ENCODE data around the gene BMS1.

DNA sequence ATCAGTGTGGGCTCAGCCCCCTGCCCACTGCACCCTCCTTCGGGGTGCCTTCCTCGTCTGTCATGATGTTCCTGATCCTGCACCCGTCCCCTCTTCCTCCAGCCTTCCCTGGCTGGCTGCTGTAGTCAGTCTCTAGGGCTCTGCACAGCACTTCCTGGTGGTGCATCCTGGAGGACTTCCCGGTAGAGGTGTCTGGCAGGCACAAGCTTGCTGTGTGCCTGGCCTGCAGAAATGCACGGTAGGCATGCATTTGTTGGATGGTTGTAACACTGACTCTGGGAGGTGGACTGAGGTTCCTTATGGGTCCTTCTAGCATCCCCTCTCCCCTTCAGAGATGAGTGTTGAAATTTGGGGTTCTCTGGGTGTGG, 92.8 kb downstream of the BMS1 start:
- TF ChIP-seq EGR1 (IDR thresholded peaks at IDR 0.05; ENCODE audit: low read depth) (no peak), CTCF (IDR thresholded peaks at IDR 0.05 in 2 of 3, conservative IDR thresholded peaks at IDR 0.05 in 1 of 3; ENCODE audit: borderline replicate concordance in 1 of 3, insufficient read depth in 1 of 3, low read depth in 2 of 3, low read length in 2 of 3) (no peak), POLR2A (IDR thresholded peaks at IDR 0.05; ENCODE audit: borderline replicate concordance, extremely low read depth, insufficient read depth, insufficient read length) (no peak), MAX (IDR thresholded peaks at IDR 0.05) (no peak), SRF (IDR thresholded peaks at IDR 0.05; ENCODE audit: low read depth) (no peak), JUND (IDR thresholded peaks at IDR 0.05) (no peak), REST (IDR thresholded peaks at IDR 0.05; ENCODE audit: low read depth) (no peak), SP1 (IDR thresholded peaks at IDR 0.05; ENCODE audit: low read depth) (no peak), POLR2AphosphoS5 (IDR thresholded peaks at IDR 0.05; ENCODE audit: low read depth, low read length) (no peak), EZH2 (IDR thresholded peaks at IDR 0.05) (no peak), ELF1 (IDR thresholded peaks at IDR 0.05; ENCODE audit: borderline replicate concordance, low read depth) (no peak), RAD21 (IDR thresholded peaks at IDR 0.05; ENCODE audit: low read depth) (no peak), YY1 (IDR thresholded peaks at IDR 0.05; ENCODE audit: extremely low read depth, insufficient replicate concordance, low read depth, low read length) (no peak)
- TF ChIP-seq, protein P1, sequence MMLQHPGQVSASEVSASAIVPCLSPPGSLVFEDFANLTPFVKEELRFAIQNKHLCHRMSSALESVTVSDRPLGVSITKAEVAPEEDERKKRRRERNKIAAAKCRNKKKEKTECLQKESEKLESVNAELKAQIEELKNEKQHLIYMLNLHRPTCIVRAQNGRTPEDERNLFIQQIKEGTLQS (IDR thresholded peaks at IDR 0.05), result no peak
